GM12878 (cell line): ENCODE measurements around the gene DCAF8. TPM values are rescaled to one million over a fixed set of nuclear protein-coding genes. Genes with fewer than 3 reads are reported as not detected.

Source experiments
- ATAC-seq: fragments of 200-7000 bp; cut with Tn5 transposase; 3 replicates; pipeline ENCODE4 v1.9.1; 2020; ENCODE audit warnings: mild to moderate bottlenecking, moderate library complexity
- BruUV-seq: library from RNA; stranded (reverse); fragments of 400-500 nt; replicated peaks from 2 replicates; lab custom pipeline; 2021; lab: Mats Ljungman, UMichigan
- CTCF ChIA-PET: fragments of 300-600 bp; sonication (Branson Sonifier 250); formaldehyde crosslinking; extraction: SDS; loops from one replicate; lab custom pipeline; 2021; ENCODE audit warnings: inconsistent platforms; lab: Yijun Ruan, JAX
- POLR2A ChIA-PET: fragments of 350-600 bp; formaldehyde crosslinking; extraction: SDS; loops from one replicate; lab custom pipeline; 2021; ENCODE audit warnings: inconsistent platforms; lab: Charles Lee
- RAD21 ChIA-PET: fragments of 300-600 bp; sonication (Branson Sonifier 250); formaldehyde crosslinking; loops from one replicate; lab custom pipeline; 2023; ENCODE audit warnings: antibody characterized with exemption; ENCODE audit not compliant: unreplicated experiment; lab: Charles Lee
- SMC1A ChIA-PET: fragments of 300-600 bp; sonication (Branson Sonifier 250); formaldehyde crosslinking; loops from one replicate; lab custom pipeline; 2023; ENCODE audit not compliant: unreplicated experiment, uncharacterized antibody; lab: Charles Lee
- DNase-seq: peaks from one replicate; pipeline ENCODE4 v3.0.0-alpha.2; 2011; ENCODE audit warnings: low read depth, low spot score
- FAIRE-seq: peaks from 3 replicates; lab custom pipeline; 2011; peaks lifted over from hg19 to GRCh38; lab: Jason Lieb, UNC
- H2AFZ ChIP-seq: 2 replicates; pipeline ENCODE4 v1.6.0; 2011; ENCODE audit warnings: low read depth, low read length, control low read depth; ENCODE audit not compliant: control insufficient read depth
- H3K27ac ChIP-seq: 2 replicates; pipeline ENCODE4 v1.5.1; 2011; ENCODE audit warnings: control low read depth; ENCODE audit not compliant: control insufficient read depth, insufficient read depth
- H3K27me3 ChIP-seq, 2 experiments: replicated peaks in 1 of 2; 2 replicates each; pipeline versions ENCODE4 v1.6.0 to v1.6.1; 2011; ENCODE audit warnings: low read length in 1 of 2; ENCODE audit not compliant: control insufficient read depth in 2 of 2, insufficient read depth in 2 of 2
- H3K36me3 ChIP-seq, 2 experiments: 2 replicates each; pipeline ENCODE4 v1.5.1; 2011; ENCODE audit warnings: low read length in 1 of 2; ENCODE audit not compliant: control insufficient read depth in 2 of 2, insufficient read depth in 2 of 2
- H3K4me1 ChIP-seq: 2 replicates; pipeline ENCODE4 v1.6.1; 2011; ENCODE audit warnings: mild to moderate bottlenecking, low read length, moderate library complexity, mixed read lengths; ENCODE audit not compliant: control insufficient read depth, insufficient read depth
- H3K4me2 ChIP-seq: 2 replicates; pipeline ENCODE4 v1.6.0; 2011; ENCODE audit warnings: control low read depth; ENCODE audit not compliant: control insufficient read depth, insufficient read depth
- H3K4me3 ChIP-seq: fragments of 200-600 bp; sonication (generic); 2 replicates; pipeline ENCODE4 v1.5.1; 2016
- H3K79me2 ChIP-seq: 2 replicates; pipeline ENCODE4 v1.6.0; 2011; ENCODE audit warnings: low read length; ENCODE audit not compliant: control insufficient read depth, insufficient read depth
- H3K9ac ChIP-seq: 2 replicates; pipeline ENCODE4 v1.8.0; 2011; ENCODE audit warnings: low read length, control low read depth, mixed read lengths; ENCODE audit not compliant: control insufficient read depth, insufficient read depth
- H3K9me3 ChIP-seq: replicated peaks from 3 replicates; pipeline ENCODE4 v1.5.1; 2011; ENCODE audit warnings: mild to moderate bottlenecking, low read length; ENCODE audit not compliant: control insufficient read depth, insufficient read depth
- H4K20me1 ChIP-seq: 2 replicates; pipeline ENCODE4 v1.6.0; 2011; ENCODE audit not compliant: control insufficient read depth, insufficient read depth
- CHD2 ChIP-seq: IDR thresholded peaks from 2 replicates; pipeline ENCODE4 v1.6.1; 2011; ENCODE audit warnings: low read depth, low read length, improper control_type of control experiment, borderline replicate concordance
- E4F1 ChIP-seq: fragments of 450-650 bp; IDR thresholded peaks from 2 replicates; pipeline ENCODE4 v1.6.1; 2018; ENCODE audit warnings: borderline replicate concordance, mild to moderate bottlenecking; ENCODE audit not compliant: partially characterized antibody
- NFIC ChIP-seq: IDR thresholded peaks from 2 replicates; pipeline ENCODE4 v1.6.1; 2012; ENCODE audit warnings: low read depth, mild to moderate bottlenecking, inconsistent platforms, low read length, moderate library complexity
- NR2F1 ChIP-seq: fragments of 450-650 bp; conservative IDR thresholded peaks from 2 replicates; pipeline ENCODE4 v1.6.1; 2017; ENCODE audit warnings: mild to moderate bottlenecking
- POLR2A ChIP-seq: IDR thresholded peaks from 2 replicates; pipeline ENCODE4 v1.6.1; 2011; ENCODE audit warnings: low read depth, mild to moderate bottlenecking, low read length
- STAT1 ChIP-seq: fragments of 450-650 bp; conservative IDR thresholded peaks from 2 replicates; pipeline ENCODE4 v1.6.1; 2014; ENCODE audit warnings: antibody characterized with exemption, mild to moderate bottlenecking
- YY1 ChIP-seq: IDR thresholded peaks from 2 replicates; pipeline ENCODE4 v1.6.1; 2011; ENCODE audit warnings: low read depth, mild to moderate bottlenecking, low read length
- WGBS: methylation state at CpG from one replicate; pipeline ENCODE4 v1.1.6; 2016; ENCODE audit warnings: low lambda C conversion rate; ENCODE audit not compliant: insufficient replicate concordance, insufficient coverage; ENCODE audit errors: missing lambda C conversion rate; 5-methylcytosine and 5-hydroxymethylcytosine counted together
- in situ Hi-C: fragments of 300-500 bp; cut with MboI; formaldehyde crosslinking; loops from 9 replicates; pipeline ENCODE4 v1.14.3; 2018; ENCODE audit warnings: mixed read lengths
- intact Hi-C: fragments of 100-400 bp; cut with micrococcal nuclease; formaldehyde crosslinking; loops from one replicate; pipeline ENCODE4 v1.14.2; 2022; ENCODE audit not compliant: unreplicated experiment
- polyA plus RNA-seq, 11 experiments: library from polyadenylated mRNA; depleted of rRNA in 4 of 11; unstranded in 6 of 11; stranded (reverse) in 5 of 11; fragments of >200 nt; fragmentation: Nextera tagmentation in 4 of 11; fragmentation: Illumina TruSeq in 1 of 11; extraction: Ambion mirVana in 4 of 11; extraction: Trizol in 1 of 11; gene quantifications; 1 replicate in 1 of 11; 2 replicates in 10 of 11; pipeline versions ENCODE4 v1.2.1 to v1.2.3, GENCODE V29; 2011 to 2016; ENCODE audit warnings: inconsistent platforms in 2 of 11, missing spikeins in 2 of 11, low read depth in 1 of 11
- total RNA-seq, 4 experiments: library from RNA; depleted of rRNA in 3 of 4; stranded (reverse); fragments of >200 nt in 3 of 4; fragmentation: Illumina TruSeq in 1 of 4; extraction: Trizol in 1 of 4; gene quantifications; 2 replicates each; pipeline versions ENCODE4 v1.2.1 to v1.2.3, GENCODE V29; 2013 to 2021

DCAF8 gene
- total and polyA plus RNA-seq, 10 of the 15 experiments (the other 5 are each of a cell fraction or from before 2014, with no cell fraction given), result 10.4 to 152 (median 84.6) TPM

- SMC1A ChIA-PET, result interaction anchor here (3.0 to 4.9 kb wide), 3 partner anchors 10 to 26 kb away, joined by 20 to 51 read pairs (median 32); partner anchors contain the start of gene CASQ1
- DNase-seq (no peak), FAIRE-seq (no peak), ATAC-seq (no peak)
- Histone ChIP-seq H4K20me1 (no peaks in the 10 kb centered on the region), H3K27me3 (no peaks in the 10 kb centered on the region), H2AFZ (no peak overlapping the region), H3K79me2 (no peaks in the 10 kb centered on the region), H3K4me2 (no peak overlapping the region), H3K27ac (no peak overlapping the region), H3K9ac (no peak overlapping the region), H3K36me3 (peaks cover 21 to 27% of the 10 kb centered on the region in 2 experiments), H3K9me3 (no peaks in the 10 kb centered on the region)
- RAD21 ChIA-PET, result interaction anchor here (3.2 to 3.9 kb wide), 2 partner anchors 34 to 116 kb away, joined by 10 to 20 read pairs; no protein-coding TSS in a partner anchor
- POLR2A ChIA-PET, result interaction anchor here (0.8 to 1.3 kb wide), 2 partner anchors 12 to 16 kb away, joined by 3 to 4 read pairs; no protein-coding TSS in a partner anchor
- 93% methylated on average over 10 of the region's 10 CpGs for WGBS
- in situ Hi-C loops, result no loop called here
- intact Hi-C loops, result no loop called here
- TF ChIP-seq POLR2A (peak; percentile 37; the same call in 1 of the 2 replicates), NFIC (no peak)
- TF ChIP-seq, all 136 proteins: peak for 1
- Histone ChIP-seq H3K4me1 (no peaks in the 10 kb centered on the region), H3K4me3 (no peak overlapping the region)
- CTCF ChIA-PET, result interaction anchor here (1.3 to 6.7 kb wide), 4 partner anchors 14 to 35 kb away, joined by 9 to 82 read pairs (median 10); partner anchors contain the start of gene CASQ1
- BruUV-seq, result no TSS peak
Observed at GRCh38 chr1:160217481-160218051, 44.8 kb downstream of the DCAF8 start.

GRCh38 chr1:160216301-160216700, 46.0 kb downstream of the DCAF8 start:
- FAIRE-seq (no peak), ATAC-seq (0 out of 3 replicates have a peak, but pooled peaks have one; percentile 18), DNase-seq (no peak)
- RAD21 ChIA-PET, result interaction anchor here (0.9 to 1.7 kb wide), 3 partner anchors 9 to 23 kb away, joined by 3 to 10 read pairs (median 3); no protein-coding TSS in a partner anchor
- TF ChIP-seq E4F1, result no peak
- TF ChIP-seq NR2F1, result no peak
- TF ChIP-seq CHD2, result no peak
- TF ChIP-seq YY1, result no peak
- no peak for TF ChIP-seq STAT1
- Histone ChIP-seq H2AFZ (no peak overlapping the region), H3K4me2 (no peak overlapping the region), H3K79me2 (no peaks in the 10 kb centered on the region), H3K9me3 (no peaks in the 10 kb centered on the region), H3K27me3 (no peaks in the 10 kb centered on the region), H3K4me1 (no peaks in the 10 kb centered on the region), H3K4me3 (no peak overlapping the region), H3K9ac (no peak overlapping the region), H3K36me3 (peaks cover 23 to 27% of the 10 kb centered on the region in 2 experiments), H3K27ac (no peak overlapping the region), H4K20me1 (no peaks in the 10 kb centered on the region)
- in situ Hi-C loops, result no loop called here
- SMC1A ChIA-PET, result interaction anchor here (2.4 kb wide), 1 partner anchor 36 kb away, joined by 11 read pairs; no protein-coding TSS in a partner anchor
- intact Hi-C loops, result no loop called here
- POLR2A ChIA-PET, result no interaction called here
- BruUV-seq, result no TSS peak
- CTCF ChIA-PET, result interaction anchor here (0.8 to 1.7 kb wide), 3 partner anchors 15 to 68 kb away, joined by 3 to 8 read pairs (median 3); no protein-coding TSS in a partner anchor
